Caco-2 (cell line): Measurements from ENCODE around the gene SCRN1. TPM values are rescaled to one million over a fixed set of nuclear protein-coding genes. Genes with fewer than 3 reads are reported as not detected.
A peak's percentile ranks its signal among the peaks of the same experiment; 100 is the strongest.

ENCODE experiments used
- BruUV-seq: library from RNA; stranded (reverse); fragments of 400-500 nt; replicated peaks from 2 replicates; lab custom pipeline; 2021; lab: Mats Ljungman, UMichigan
- CTCF ChIA-PET: fragments of 300-600 bp; sonication (Branson Sonifier 250); formaldehyde crosslinking; loops from one replicate; lab custom pipeline; 2022; ENCODE audit warnings: antibody characterized with exemption; lab: Charles Lee
- POLR2A ChIA-PET: fragments of 300-600 bp; sonication (Branson Sonifier 250); formaldehyde crosslinking; loops from one replicate; lab custom pipeline; 2022; ENCODE audit warnings: antibody characterized with exemption; lab: Charles Lee
- DNase-seq, 2 experiments: peaks; one replicate each; pipeline versions ENCODE4 v3.0.0 to v3.0.0-alpha.2; 2020 to 2022
- H3K27me3 ChIP-seq: replicated peaks from 2 replicates; pipeline ENCODE4 v1.6.0; 2011; ENCODE audit warnings: low read length; ENCODE audit not compliant: control insufficient read depth, insufficient read depth
- H3K36me3 ChIP-seq: 2 replicates; pipeline ENCODE4 v1.5.1; 2011; ENCODE audit warnings: low read length; ENCODE audit not compliant: control insufficient read depth, insufficient read depth
- H3K4me1 ChIP-seq: fragments of 250-450 bp; sonication (Bioruptor Pico); 2 replicates; pipeline ENCODE4 v1.5.1; 2020; ENCODE audit warnings: mild to moderate bottlenecking
- H3K4me3 ChIP-seq: 2 replicates; pipeline ENCODE4 v1.5.1; 2011; ENCODE audit warnings: low read depth, mild to moderate bottlenecking, control low read depth, low read length
- H3K9me3 ChIP-seq: fragments of 250-450 bp; sonication (Bioruptor Pico); 2 replicates; pipeline ENCODE4 v1.5.1; 2020; ENCODE audit warnings: mild to moderate bottlenecking, moderate library complexity
- H3K27ac Mint-ChIP-seq: one replicate; pipeline ENCODE4 v1.8.0; 2022; ENCODE audit warnings: mixed read lengths; ENCODE audit not compliant: unreplicated experiment
- H3K27me3 Mint-ChIP-seq: one replicate; pipeline ENCODE4 v1.8.0; 2022; ENCODE audit warnings: mixed read lengths; ENCODE audit not compliant: insufficient read depth, unreplicated experiment
- H3K36me3 Mint-ChIP-seq: one replicate; pipeline ENCODE4 v1.8.0; 2022; ENCODE audit warnings: mild to moderate bottlenecking, mixed read lengths; ENCODE audit not compliant: insufficient read depth, unreplicated experiment
- H3K4me1 Mint-ChIP-seq: one replicate; pipeline ENCODE4 v1.8.0; 2022; ENCODE audit warnings: low read depth, mixed read lengths; ENCODE audit not compliant: unreplicated experiment
- H3K4me3 Mint-ChIP-seq: one replicate; pipeline ENCODE4 v1.8.0; 2022; ENCODE audit warnings: mild to moderate bottlenecking, moderate library complexity, mixed read lengths; ENCODE audit not compliant: unreplicated experiment
- H3K9me3 Mint-ChIP-seq: one replicate; pipeline ENCODE4 v1.8.0; 2022; ENCODE audit warnings: mixed read lengths; ENCODE audit not compliant: unreplicated experiment
- CTCF ChIP-seq, 2 experiments: fragments of 200-600 bp in 1 of 2; IDR thresholded peaks; 1 replicate in 1 of 2; 2 replicates in 1 of 2; pipeline versions ENCODE4 v1.5.1 to v1.8.0; 2011 to 2022; ENCODE audit warnings: antibody characterized with exemption in 1 of 2, control low read depth in 1 of 2, inconsistent platforms in 1 of 2, low read depth in 1 of 2, low read length in 1 of 2, mild to moderate bottlenecking in 1 of 2, moderate library complexity in 1 of 2; ENCODE audit not compliant: insufficient read depth in 1 of 2, severe bottlenecking in 1 of 2, unreplicated experiment in 1 of 2
- intact Hi-C: fragments of 100-400 bp; cut with micrococcal nuclease; formaldehyde crosslinking; loops from one replicate; pipeline ENCODE4 v1.10.0; 2022; ENCODE audit not compliant: unreplicated experiment
- total RNA-seq: library from RNA; stranded (reverse); gene quantifications from 2 replicates; pipeline ENCODE4 v1.2.3, GENCODE V29; 2022

SCRN1 gene
- total RNA-seq, 1 experiment from 2014 or later, result 92.9 TPM

GRCh38 chr7:29926741-29927140 is 62.9 kb downstream of the SCRN1 start:
- ChIA-PET POLR2A (no interaction called here), CTCF (interaction anchor here (0.5 to 0.7 kb wide), 2 partner anchors 235 to 708 kb away, joined by 3 read pairs; no protein-coding TSS in a partner anchor)
- DNase-seq, result no peak
- Histone ChIP-seq H3K9me3 (no peaks in the 10 kb centered on the region), H3K4me1 (no peaks in the 10 kb centered on the region), H3K4me3 (no peak overlapping the region), H3K27me3 (no peaks in the 10 kb centered on the region), H3K36me3 (peaks cover 5% of the 10 kb centered on the region; the same call in 1 of the 2 replicates)
- BruUV-seq, result no TSS peak
- Mint-ChIP-seq H3K36me3 (peaks cover 73% of the 10 kb centered on the region), H3K27me3 (no peaks in the 10 kb centered on the region), H3K4me1 (no peaks in the 10 kb centered on the region), H3K27ac (no peak overlapping the region), H3K9me3 (no peaks in the 10 kb centered on the region), H3K4me3 (no peak overlapping the region)
- intact Hi-C loops, result no loop called here
- TF ChIP-seq CTCF (IDR thresholded peaks at IDR 0.05; ENCODE audit: insufficient read depth in 1 of 2, low read depth in 1 of 2, low read length in 1 of 2, severe bottlenecking in 1 of 2, unreplicated experiment in 1 of 2), result no peak

DNA sequence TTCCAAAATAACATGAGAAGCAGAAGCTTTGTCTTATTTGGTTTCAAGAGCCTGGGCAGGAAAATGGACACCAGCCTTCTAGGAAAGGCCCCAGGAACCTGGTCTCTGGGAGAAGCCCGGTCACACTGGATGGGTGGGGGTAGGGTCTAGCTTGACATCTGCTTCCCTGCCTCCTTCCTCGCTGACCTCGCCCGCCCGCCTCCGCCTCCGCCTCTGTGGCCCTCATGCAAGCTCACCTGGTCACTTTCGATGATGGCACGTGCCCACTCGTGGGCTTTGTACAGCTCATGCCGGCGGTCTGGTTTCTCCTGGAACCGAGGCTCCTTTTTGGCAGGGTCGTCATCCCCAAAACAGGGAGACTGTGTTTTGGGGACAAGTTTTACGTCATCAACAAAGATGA is 63.4 kb downstream of the SCRN1 start:
- Histone ChIP-seq H3K27me3 (no peaks in the 10 kb centered on the region), H3K4me3 (no peak overlapping the region), H3K36me3 (peaks cover 6% of the 10 kb centered on the region; the same call in 1 of the 2 replicates), H3K4me1 (no peaks in the 10 kb centered on the region), H3K9me3 (no peaks in the 10 kb centered on the region)
- DNase-seq, result no peak
- H3K4me1 Mint-ChIP-seq, result no peaks in the 10 kb centered on the region
- peaks cover 73% of the 10 kb centered on the region for H3K36me3 Mint-ChIP-seq
- no peaks in the 10 kb centered on the region for H3K27me3 Mint-ChIP-seq
- POLR2A ChIA-PET, result no interaction called here
- H3K9me3 Mint-ChIP-seq, result no peaks in the 10 kb centered on the region
- TF ChIP-seq CTCF (IDR thresholded peaks at IDR 0.05; ENCODE audit: insufficient read depth in 1 of 2, low read depth in 1 of 2, low read length in 1 of 2, severe bottlenecking in 1 of 2, unreplicated experiment in 1 of 2), result no peak
- no peak overlapping the region for H3K4me3 Mint-ChIP-seq
- CTCF ChIA-PET, result interaction anchor here (0.5 kb wide), 1 partner anchor 236 kb away, joined by 3 read pairs; no protein-coding TSS in a partner anchor
- no peak overlapping the region for H3K27ac Mint-ChIP-seq
- BruUV-seq, result no TSS peak
- intact Hi-C loops, result no loop called here

- no peaks in the 10 kb centered on the region for H3K9me3 Mint-ChIP-seq
- H3K27me3 Mint-ChIP-seq, result no peaks in the 10 kb centered on the region
- Histone ChIP-seq H3K4me1 (no peaks in the 10 kb centered on the region), H3K36me3 (peaks cover 6% of the 10 kb centered on the region; the same call in 1 of the 2 replicates), H3K4me3 (no peak overlapping the region), H3K27me3 (no peaks in the 10 kb centered on the region), H3K9me3 (no peaks in the 10 kb centered on the region)
- peaks cover 77% of the 10 kb centered on the region for H3K36me3 Mint-ChIP-seq
- intact Hi-C loops, result loop anchor here (5.0 kb wide), 1 partner anchor 162 kb away; no protein-coding TSS in a partner anchor
- H3K4me3 Mint-ChIP-seq, result no peak overlapping the region
- DNase-seq, result no peak
- CTCF ChIA-PET, result no interaction called here
- BruUV-seq, result no TSS peak
- H3K27ac Mint-ChIP-seq, result peak overlapping the region; percentile 6
- POLR2A ChIA-PET, result no interaction called here
- no peaks in the 10 kb centered on the region for H3K4me1 Mint-ChIP-seq
- no peak for TF ChIP-seq CTCF (IDR thresholded peaks at IDR 0.05; ENCODE audit: insufficient read depth in 1 of 2, low read depth in 1 of 2, low read length in 1 of 2, severe bottlenecking in 1 of 2, unreplicated experiment in 1 of 2)
These were observed 64.9 kb downstream of the SCRN1 start for GRCh38 chr7:29924684-29925083.
